HepG2 (cell line): ENCODE results near the gene GRIN2D. TPM values are rescaled to one million over a fixed set of nuclear protein-coding genes. Genes with fewer than 3 reads are reported as not detected.

ENCODE experiments used
- ATAC-seq: fragments of 200-7000 bp; cut with Tn5 transposase; 3 replicates; pipeline ENCODE4 v1.9.1; 2020; ENCODE audit warnings: mild to moderate bottlenecking, moderate library complexity
- BruUV-seq: library from RNA; stranded (reverse); fragments of 400-500 nt; replicated peaks from 2 replicates; lab custom pipeline; 2021; lab: Mats Ljungman, UMichigan
- CTCF ChIA-PET: fragments of 300-600 bp; formaldehyde crosslinking; extraction: SDS; loops from one replicate; lab custom pipeline; 2021; ENCODE audit warnings: low total read pairs, inconsistent platforms, low intra/inter-chr PET ratio; lab: Yijun Ruan, JAX
- POLR2A ChIA-PET: fragments of 350-600 bp; sonication (Branson Sonifier 250); formaldehyde crosslinking; loops from one replicate; lab custom pipeline; 2020; ENCODE audit warnings: antibody characterized with exemption, inconsistent platforms; lab: Yijun Ruan, JAX
- DNase-seq: peaks from one replicate; pipeline ENCODE4 v3.0.0-alpha.2; 2015; ENCODE audit warnings: low spot score
- FAIRE-seq: peaks from 3 replicates; lab custom pipeline; 2011; peaks lifted over from hg19 to GRCh38; lab: Jason Lieb, UNC
- H2AFZ ChIP-seq: one replicate; pipeline ENCODE4 v1.6.1; 2011; ENCODE audit warnings: low read length, inconsistent platforms
- H3K27ac ChIP-seq: fragments of 300-600 bp; 3 replicates; pipeline ENCODE4 v1.8.0; 2011; ENCODE audit warnings: mixed run types, mild to moderate bottlenecking, mixed read lengths, low read length, inconsistent platforms; ENCODE audit not compliant: insufficient read depth; ENCODE audit errors: extremely low read length
- H3K27me3 ChIP-seq, 2 experiments: fragments of 200-600 bp in 1 of 2; 2 replicates in 1 of 2; 3 replicates in 1 of 2; pipeline versions ENCODE4 v1.6.0 to v1.8.0; 2011; ENCODE audit warnings: low read length in 2 of 2, mild to moderate bottlenecking in 2 of 2, moderate library complexity in 2 of 2, inconsistent platforms in 1 of 2; ENCODE audit not compliant: insufficient read depth in 2 of 2, control insufficient read depth in 1 of 2
- H3K36me3 ChIP-seq, 2 experiments: fragments of 200-600 bp in 1 of 2; replicated peaks in 1 of 2; 2 replicates in 1 of 2; 3 replicates in 1 of 2; pipeline versions ENCODE4 v1.5.1 to v1.8.0; 2011; ENCODE audit warnings: low read length in 2 of 2, inconsistent platforms in 1 of 2; ENCODE audit not compliant: insufficient read depth in 2 of 2, control insufficient read depth in 1 of 2
- H3K4me1 ChIP-seq: 2 replicates; pipeline ENCODE4 v1.5.1; 2012; ENCODE audit warnings: low read length, inconsistent platforms; ENCODE audit not compliant: insufficient read depth
- H3K4me2 ChIP-seq: 2 replicates; pipeline ENCODE4 v1.6.0; 2011; ENCODE audit warnings: low read depth, low read length, inconsistent platforms
- H3K4me3 ChIP-seq, 3 experiments: fragments of 200-600 bp in 1 of 3; sonication (generic), shearing (Covaris generic) in 1 of 3; replicated peaks in 1 of 3; 2 replicates each; pipeline ENCODE4 v1.5.1; 2011 to 2016; ENCODE audit warnings: low read length in 3 of 3, inconsistent platforms in 2 of 3, low read depth in 2 of 3, mild to moderate bottlenecking in 2 of 3, control low read depth in 1 of 3, mixed read lengths in 1 of 3; ENCODE audit not compliant: insufficient read depth in 1 of 3
- H3K79me2 ChIP-seq: one replicate; pipeline ENCODE4 v1.6.1; 2011; ENCODE audit warnings: low read length, inconsistent platforms; ENCODE audit not compliant: insufficient read depth
- H3K9ac ChIP-seq: 2 replicates; pipeline ENCODE4 v1.6.0; 2011; ENCODE audit warnings: mild to moderate bottlenecking, low read depth, low read length, inconsistent platforms; ENCODE audit not compliant: insufficient read depth
- H3K9me3 ChIP-seq: 2 replicates; pipeline ENCODE4 v1.5.1; 2012; ENCODE audit warnings: mild to moderate bottlenecking, low read length
- H4K20me1 ChIP-seq: 2 replicates; pipeline ENCODE4 v1.6.0; 2011; ENCODE audit warnings: inconsistent platforms, mild to moderate bottlenecking, low read length, moderate library complexity; ENCODE audit not compliant: insufficient read depth
- HCFC1 ChIP-seq: fragments of 150-350 bp; IDR thresholded peaks from 2 replicates; pipeline ENCODE4 v1.6.1; 2014; ENCODE audit warnings: low read depth, low read length
- MYC ChIP-seq: sonication (generic); formaldehyde crosslinking; IDR thresholded peaks from 2 replicates; pipeline ENCODE4 v1.9.0; 2021; ENCODE audit warnings: missing genetic modification reagents, borderline replicate concordance
- POGK ChIP-seq: sonication (generic); formaldehyde crosslinking; conservative IDR thresholded peaks from 2 replicates; pipeline ENCODE4 v1.8.0; 2022; ENCODE audit warnings: mild to moderate bottlenecking, moderate library complexity, missing genetic modification reagents
- SRY ChIP-seq: sonication (generic); formaldehyde crosslinking; IDR thresholded peaks from 2 replicates; pipeline ENCODE4 v1.8.0; 2022; ENCODE audit warnings: mild to moderate bottlenecking, missing genetic modification reagents
- THAP11 ChIP-seq: IDR thresholded peaks from 2 replicates; pipeline ENCODE4 v1.6.1; 2016; ENCODE audit warnings: missing biosample characterization, missing genetic modification reagents
- ZBTB33 ChIP-seq: sonication (generic); formaldehyde crosslinking; IDR thresholded peaks from 2 replicates; pipeline ENCODE4 v1.4.0; 2020; ENCODE audit warnings: missing genetic modification reagents
- ZBTB34 ChIP-seq: sonication (generic); formaldehyde crosslinking; IDR thresholded peaks from 2 replicates; pipeline ENCODE4 v1.8.0; 2022; ENCODE audit warnings: mild to moderate bottlenecking, missing genetic modification reagents
- ZNF143 ChIP-seq: sonication (generic); formaldehyde crosslinking; IDR thresholded peaks from 2 replicates; pipeline ENCODE4 v1.4.0; 2020; ENCODE audit warnings: missing genetic modification reagents
- ZNF687 ChIP-seq: sonication (generic); formaldehyde crosslinking; IDR thresholded peaks from 2 replicates; pipeline ENCODE4 v1.5.1; 2020; ENCODE audit warnings: mild to moderate bottlenecking, missing genetic modification reagents, moderate library complexity
- ZNF770 ChIP-seq: sonication (generic); formaldehyde crosslinking; IDR thresholded peaks from 2 replicates; pipeline ENCODE4 v1.5.0; 2020; ENCODE audit warnings: mild to moderate bottlenecking, missing genetic modification reagents
- WGBS: methylation state at CpG from one replicate; pipeline ENCODE4 v1.1.6; 2017; ENCODE audit warnings: low lambda C conversion rate; 5-methylcytosine and 5-hydroxymethylcytosine counted together
- in situ Hi-C: cut with HindIII; loops from 2 replicates; pipeline ENCODE4 v1.10.0; 2017; ENCODE audit warnings: low pct_unique_long_range_greater_than_20kb; ENCODE audit not compliant: extremely low pct_ligation_motif_present
- intact Hi-C: fragments of 100-400 bp; cut with micrococcal nuclease; formaldehyde crosslinking; loops from one replicate; pipeline ENCODE4 v1.10.0; 2022; ENCODE audit not compliant: unreplicated experiment
- polyA plus RNA-seq, 8 experiments: library from polyadenylated mRNA; depleted of rRNA in 3 of 8; stranded (reverse) in 7 of 8; unstranded in 1 of 8; fragments of >200 nt; fragmentation: Illumina TruSeq in 4 of 8; extraction: Trizol in 4 of 8; gene quantifications; 2 replicates each; pipeline versions ENCODE4 v1.2.1 to v1.2.3, GENCODE V29; 2011 to 2016; ENCODE audit warnings: low read depth in 4 of 8, missing spikeins in 1 of 8, mixed read lengths in 1 of 8; ENCODE audit not compliant: insufficient read depth in 1 of 8
- total RNA-seq, 5 experiments: library from RNA; depleted of rRNA; stranded (reverse); fragments of >200 nt; fragmentation: Illumina TruSeq; extraction: Trizol; gene quantifications; 2 replicates each; pipeline ENCODE4 v1.2.3, GENCODE V29; 2016; ENCODE audit warnings: low read depth in 1 of 5

GRIN2D gene
- total and polyA plus RNA-seq, 2 of the 13 experiments (the other 11 are each of a cell fraction or from before 2014, with no cell fraction given): 0.02 to 0.13 TPM

GRCh38 chr19:48344892-48345291, 48.6 kb upstream of the GRIN2D start:
- no peak overlapping the region for H2AFZ ChIP-seq
- in situ Hi-C loops (no loop called here), intact Hi-C loops (no loop called here)
- 100% methylated on average over 5 of the region's 6 CpGs for WGBS
- no peak for ATAC-seq
- peaks cover 30% of the 10 kb centered on the region for H3K4me1 ChIP-seq
- no peak overlapping the region for H3K27ac ChIP-seq
- CTCF ChIA-PET: no interaction called here
- no peak for FAIRE-seq
- peak; percentile 92 for TF ChIP-seq THAP11 (CRISPR knock-in tag)
- TF ChIP-seq ZNF770: no peak
- TF ChIP-seq ZNF687 (CRISPR knock-in tag): no peak
- no peak for TF ChIP-seq SRY (CRISPR knock-in tag)
- TF ChIP-seq POGK (CRISPR knock-in tag): no peak
- peak; percentile 85 for TF ChIP-seq ZNF143 (CRISPR knock-in tag)
- peak; percentile 21; the same call in 1 of the 2 replicates for TF ChIP-seq HCFC1
- no peak for TF ChIP-seq ZBTB34 (CRISPR knock-in tag)
- TF ChIP-seq ZBTB33 (CRISPR knock-in tag): 0 out of 2 replicates have a peak, but pooled peaks have one; percentile 13
- no peak for TF ChIP-seq MYC (CRISPR knock-in tag)
- no peak overlapping the region for H3K4me3 ChIP-seq
- no peak overlapping the region for H3K4me2 ChIP-seq
- no peak for DNase-seq
- peaks cover 1 to 17% of the 10 kb centered on the region in 2 experiments; a peak in 3 of 5 replicates for H3K36me3 ChIP-seq
- no TSS peak for BruUV-seq
- H3K9ac ChIP-seq: no peak overlapping the region
- H3K79me2 ChIP-seq: no peaks in the 10 kb centered on the region
- no peaks in the 10 kb centered on the region for H3K27me3 ChIP-seq
- H3K9me3 ChIP-seq: no peaks in the 10 kb centered on the region
- POLR2A ChIA-PET: no interaction called here
- H4K20me1 ChIP-seq: no peaks in the 10 kb centered on the region
